Activated gamma-delta T cell (primary cell): Measurements from ENCODE around the gene SYCE3.
A peak's percentile ranks its signal among the peaks of the same experiment; 100 is the strongest.
"Not testable (repeated sequence)": the region's sequence is repeated elsewhere in the genome, so short reads cannot be mapped to it uniquely, and the experiment has no call there.

ENCODE experiments used
- DNase-seq: peaks from one replicate; lab custom pipeline; 2025; lab: John Stamatoyannopoulos, UW
- total RNA-seq, 2 donors: gene quantifications; one replicate each; lab custom pipeline; 2026; lab: John Stamatoyannopoulos, UW

Gene SYCE3
- total RNA-seq = 0 reads per million in 2 donors

- peak; percentile 90 for DNase-seq
These were observed at the start of gene SYCE3 for GRCh38 chr22:50562523-50563412. SYCE3 (minus strand) TSS chr22:50562919; CDS start chr22:50556405, 6,514 bp downstream.

GRCh38 chr22:50612168-50612527, 49.4 kb upstream of the SYCE3 start:
- no peak for DNase-seq

GRCh38 chr22:50611341-50612060, 48.8 kb upstream of the SYCE3 start:
- DNase-seq = no peak

GRCh38 chr22:50610581-50610980, 47.9 kb upstream of the SYCE3 start:
- DNase-seq = no peak

GRCh38 chr22:50610041-50610451, 47.3 kb upstream of the SYCE3 start:
- no peak for DNase-seq

GRCh38 chr22:50609599-50609998, 46.9 kb upstream of the SYCE3 start:
- no peak for DNase-seq

GRCh38 chr22:50608996-50609395, 46.3 kb upstream of the SYCE3 start:
- no peak for DNase-seq

- DNase-seq = not testable (repeated sequence)
These were observed 45.5 kb upstream of the SYCE3 start for GRCh38 chr22:50608058-50608840.

- DNase-seq = no peak
These were observed 44.9 kb upstream of the SYCE3 start for GRCh38 chr22:50607659-50608020.

- no peak for DNase-seq
These were observed 44.4 kb upstream of the SYCE3 start for GRCh38 chr22:50606946-50607658.

- no peak for DNase-seq
These were observed 43.6 kb upstream of the SYCE3 start for GRCh38 chr22:50606165-50606945.

GRCh38 chr22:50605613-50606074, 42.9 kb upstream of the SYCE3 start:
- no peak for DNase-seq

- no peak for DNase-seq
These were observed 42.4 kb upstream of the SYCE3 start for GRCh38 chr22:50605002-50605612.

- DNase-seq = no peak
These were observed 41.7 kb upstream of the SYCE3 start for GRCh38 chr22:50604256-50605001.

- no peak for DNase-seq
These were observed 41.0 kb upstream of the SYCE3 start for GRCh38 chr22:50603511-50604255.

- no peak for DNase-seq
These were observed 39.6 kb upstream of the SYCE3 start for GRCh38 chr22:50602338-50602700.

- DNase-seq = no peak
These were observed 39.1 kb upstream of the SYCE3 start for GRCh38 chr22:50601669-50602337.

GRCh38 chr22:50600967-50601668, 38.4 kb upstream of the SYCE3 start:
- DNase-seq = no peak
